HG03378 (cell line): Measurements from ENCODE around the gene OGFR.

Experiments used
- ATAC-seq: cut with Tn5 transposase; IDR thresholded peaks from one replicate; pipeline ENCODE4 v1.9.1; 2021; ENCODE audit warnings: mild to moderate bottlenecking, moderate library complexity; ENCODE audit not compliant: unreplicated experiment

OGFR gene

DNA sequence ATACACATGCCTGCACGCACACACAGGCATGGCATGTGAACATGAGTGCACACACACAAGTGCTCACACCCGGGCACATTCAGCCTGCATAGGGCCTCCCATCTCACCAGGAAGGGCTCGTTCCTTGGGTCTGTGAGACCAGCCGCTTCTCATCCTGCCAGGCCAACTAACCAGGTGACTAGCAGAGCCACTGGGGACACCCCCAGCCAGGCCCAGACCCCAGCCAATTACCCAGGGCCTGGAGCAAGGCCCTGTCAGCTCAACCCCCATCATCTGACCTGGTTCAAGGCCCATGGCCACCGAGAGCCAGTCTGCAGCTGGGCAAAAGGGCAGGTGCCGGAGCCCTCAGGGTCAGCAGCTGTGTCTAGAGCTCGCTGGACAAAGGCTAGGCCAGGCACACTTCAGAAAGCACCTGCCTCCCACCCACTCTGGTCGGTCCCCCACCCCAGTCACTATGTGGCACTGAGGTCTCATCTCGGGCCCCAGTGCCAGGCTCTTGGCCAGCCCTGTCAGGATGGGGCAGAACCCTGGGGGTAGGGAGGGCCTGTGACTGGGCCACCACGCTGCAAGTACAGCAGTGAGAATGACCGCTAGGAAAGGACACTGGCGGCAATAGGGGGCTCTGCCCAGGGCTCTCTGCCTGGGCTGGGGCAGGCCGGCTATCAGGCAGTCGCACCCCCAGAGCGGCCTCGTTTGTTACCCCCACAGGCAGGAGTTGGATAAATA, 35.1 kb upstream of the OGFR start:
- no peak for ATAC-seq

DNA sequence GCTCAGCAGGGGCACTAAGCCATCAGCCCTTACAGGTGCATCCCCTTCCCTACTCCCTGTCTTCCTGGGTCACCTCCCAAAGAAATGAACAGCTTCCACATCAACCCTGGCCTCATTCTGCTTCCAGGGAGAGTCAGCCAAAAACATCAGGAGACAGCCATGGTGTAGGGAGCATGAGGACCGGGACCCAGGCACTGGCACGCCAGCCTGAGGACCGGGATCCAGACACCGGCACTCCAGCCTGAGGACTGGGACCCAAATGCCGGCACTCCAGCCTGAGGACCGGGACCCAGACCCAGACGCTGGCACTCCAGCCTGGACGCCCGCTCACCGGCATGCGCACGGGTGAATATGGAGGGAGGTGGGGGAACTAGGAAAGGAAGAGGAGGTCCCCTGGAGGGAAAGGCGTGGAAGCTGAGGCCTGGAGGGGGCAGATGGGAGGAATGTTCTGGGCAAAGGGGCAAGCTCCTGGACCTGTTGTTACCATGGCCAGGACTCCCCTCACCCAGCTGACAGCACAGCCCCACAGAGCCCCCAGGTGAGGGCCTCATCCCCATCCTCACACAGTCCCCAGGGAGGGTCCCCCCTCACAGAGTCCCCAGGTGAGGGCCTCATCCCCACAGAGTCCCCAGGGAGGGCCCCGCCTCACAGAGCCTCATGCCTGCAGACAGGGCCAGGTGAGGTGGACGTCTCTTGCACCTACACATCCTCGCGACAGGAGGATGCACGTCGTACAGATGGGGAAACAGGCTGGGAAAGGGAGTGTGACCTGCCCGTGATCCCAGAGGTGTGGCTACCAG, 34.3 kb upstream of the OGFR start:
- no peak for ATAC-seq

DNA sequence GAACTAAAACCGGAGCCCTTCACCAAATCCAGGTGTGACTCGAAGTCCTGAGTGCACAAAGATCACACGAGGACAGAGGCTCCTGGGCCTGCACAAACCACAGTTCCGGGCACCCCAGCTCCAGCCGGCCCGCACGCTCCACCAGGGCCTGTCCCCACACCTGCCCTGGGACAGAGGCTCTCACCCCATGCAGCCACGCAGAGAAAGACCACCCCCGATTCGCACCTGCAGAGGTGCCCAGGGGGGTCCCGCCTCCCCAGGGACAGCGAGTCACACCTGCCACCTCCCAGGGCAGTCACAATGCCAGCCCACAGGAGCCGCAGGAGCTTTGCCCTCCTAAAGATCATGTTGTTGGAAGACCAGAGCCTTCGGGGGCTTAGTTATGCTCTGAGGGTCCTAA, 33.7 kb upstream of the OGFR start:
- ATAC-seq, result no peak

DNA sequence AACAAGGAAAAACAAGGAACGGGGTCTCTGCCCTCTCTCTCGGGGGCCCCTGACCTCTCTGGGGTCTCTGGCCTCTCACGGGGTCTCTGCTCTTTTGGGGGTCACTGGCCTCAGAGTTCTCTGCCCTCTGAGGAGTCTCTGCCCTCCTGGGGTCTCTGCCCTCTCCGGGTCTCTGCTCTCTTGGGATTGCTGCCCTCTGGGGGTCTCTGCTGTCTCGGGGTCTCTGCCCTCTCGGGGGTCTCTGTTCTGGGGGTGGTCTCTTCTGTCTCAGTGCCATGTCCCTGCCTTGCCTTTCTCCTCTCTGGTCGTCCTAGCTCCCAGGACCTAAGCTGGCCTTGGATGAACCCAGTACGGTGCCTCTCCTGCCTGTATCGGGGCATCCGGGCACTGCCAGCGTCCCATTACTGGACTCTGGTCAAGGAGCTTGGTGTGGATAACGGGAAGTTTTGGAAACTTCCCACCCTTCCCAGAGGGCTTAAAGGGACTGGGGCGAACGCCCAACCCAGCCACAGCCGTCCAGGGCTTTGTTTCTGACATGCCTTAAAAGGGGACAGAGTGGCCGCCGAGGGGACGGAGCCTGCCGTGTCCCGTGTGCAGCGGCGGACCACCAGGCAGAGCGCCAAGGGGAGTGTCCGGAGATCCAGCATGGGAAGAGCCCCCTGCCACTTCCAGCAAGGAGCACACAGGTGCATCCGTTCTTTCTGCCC, 33.1 kb upstream of the OGFR start:
- ATAC-seq, result no peak

DNA sequence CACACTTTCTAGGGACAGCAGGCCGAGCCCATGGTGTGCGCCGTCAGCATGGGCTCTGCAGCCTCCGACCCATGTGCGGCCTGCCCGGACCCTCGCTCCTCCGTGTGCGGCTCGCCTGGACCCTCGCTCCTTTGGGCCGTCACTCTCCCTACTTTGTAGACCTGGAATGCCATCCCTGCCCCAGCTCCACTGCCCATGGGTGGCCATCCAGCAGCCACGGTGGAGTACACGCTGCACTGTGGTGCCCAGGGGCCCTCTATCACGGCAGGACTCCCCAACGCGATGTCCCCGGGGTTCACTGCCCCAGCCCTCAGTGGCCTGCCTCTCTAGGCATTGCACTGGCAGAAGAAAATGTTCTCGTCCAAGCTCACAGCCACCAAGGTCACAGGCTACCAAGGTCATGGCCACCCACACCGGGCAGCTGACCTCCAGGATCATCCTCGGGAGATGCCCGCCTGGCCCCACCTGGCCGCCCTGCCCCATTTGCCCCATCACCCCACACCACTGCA, 32.5 kb upstream of the OGFR start:
- ATAC-seq, result no peak

DNA sequence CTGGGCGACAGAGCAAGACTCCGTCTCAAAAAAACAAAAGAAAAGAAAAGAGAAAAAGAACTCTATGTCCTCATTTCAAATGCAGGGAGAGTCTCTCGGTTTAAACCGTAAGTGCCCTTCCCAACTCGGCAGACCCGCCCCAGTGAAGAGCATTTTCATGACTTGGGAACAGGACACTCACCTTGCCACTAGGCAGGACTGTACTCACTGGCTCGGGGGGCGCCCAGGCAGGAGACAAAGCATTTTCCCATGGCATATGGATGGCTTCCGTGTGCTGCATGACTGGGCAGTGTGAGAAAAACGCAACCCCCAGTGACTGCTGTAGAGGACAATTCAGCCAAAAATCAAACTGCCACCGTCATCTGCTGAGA, 32.0 kb upstream of the OGFR start:
- ATAC-seq, result no peak

DNA sequence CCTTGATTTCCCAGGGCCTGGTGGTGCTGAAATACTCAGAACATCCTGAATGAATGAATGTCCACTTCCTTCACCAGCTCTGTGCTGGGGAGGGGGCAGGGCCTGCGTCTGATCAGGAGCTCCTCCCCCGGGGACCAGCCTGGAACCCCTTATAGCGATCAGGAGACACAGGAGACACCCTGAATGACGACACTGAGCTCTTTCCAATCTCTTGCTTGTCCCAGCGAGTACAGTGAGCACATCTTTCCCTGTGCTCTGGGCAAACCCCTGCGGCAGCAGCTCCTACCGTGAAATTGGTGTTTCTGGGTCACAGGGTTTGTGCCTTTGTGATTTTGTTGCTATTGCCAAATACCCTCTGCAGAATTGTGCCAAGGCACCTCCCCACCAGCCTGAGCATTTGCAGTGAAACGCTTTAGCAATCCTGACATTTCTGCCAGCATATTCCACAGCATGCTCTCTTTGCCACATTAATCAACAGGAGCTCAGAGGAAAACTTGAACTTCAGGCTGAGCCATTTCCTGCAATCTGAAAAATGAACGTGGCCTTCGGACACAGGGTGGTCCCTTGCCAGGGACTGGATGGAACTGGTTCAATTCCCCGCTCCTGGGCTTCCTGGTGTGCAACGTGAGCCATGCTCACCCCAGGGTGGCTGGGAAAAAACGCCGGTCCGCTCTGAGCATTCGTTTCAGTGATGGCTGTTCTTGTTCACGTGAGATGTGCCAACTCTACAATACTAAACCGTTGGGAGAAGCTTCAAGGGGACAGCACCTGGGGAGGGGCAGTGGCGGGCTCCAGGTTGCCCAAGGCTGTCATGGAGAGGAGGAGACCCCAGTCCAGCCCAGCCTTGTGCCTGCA, 31.4 kb upstream of the OGFR start:
- ATAC-seq, result no peak

DNA sequence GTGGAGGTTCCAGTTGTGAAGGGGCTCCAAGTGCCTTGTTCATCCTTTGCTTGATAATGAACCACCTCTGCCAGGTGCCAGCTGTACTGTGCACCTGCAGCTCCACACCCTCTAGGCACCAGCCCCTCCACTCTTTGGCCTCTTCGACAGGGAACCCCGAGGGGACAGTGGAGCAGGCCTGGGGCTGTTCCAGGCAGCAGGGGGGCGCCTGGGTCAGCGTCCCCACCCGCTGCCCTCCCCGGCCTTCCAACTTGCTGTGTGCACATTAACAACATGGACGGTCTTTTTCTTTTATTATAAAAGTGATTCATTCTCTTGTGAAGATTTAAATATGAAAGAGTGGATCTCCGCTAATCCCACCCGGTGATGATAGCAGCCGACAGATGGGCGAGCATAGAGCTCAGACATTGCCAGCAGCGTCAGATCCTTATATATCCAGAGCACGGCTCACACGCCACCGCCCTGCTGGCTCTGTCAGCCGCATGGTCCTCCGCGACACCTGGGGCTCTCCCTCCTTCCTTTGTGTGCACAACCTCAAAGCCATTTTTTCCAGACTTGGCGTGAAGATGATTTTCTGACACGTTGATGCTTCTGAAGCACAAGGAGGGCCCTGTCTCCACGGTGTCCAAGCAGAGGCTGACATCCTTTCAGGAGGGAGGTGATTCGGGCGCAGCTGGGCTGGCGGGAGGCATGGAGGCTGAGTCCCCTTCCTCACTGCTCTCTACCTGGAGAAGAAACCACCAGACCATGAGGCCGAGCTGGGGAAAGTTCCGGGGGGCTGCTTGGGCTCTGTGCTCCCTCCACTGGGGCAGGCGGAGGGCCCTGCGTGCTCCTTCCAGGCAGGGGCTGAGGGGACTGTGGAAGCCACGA, 30.6 kb upstream of the OGFR start:
- ATAC-seq, result no peak

DNA sequence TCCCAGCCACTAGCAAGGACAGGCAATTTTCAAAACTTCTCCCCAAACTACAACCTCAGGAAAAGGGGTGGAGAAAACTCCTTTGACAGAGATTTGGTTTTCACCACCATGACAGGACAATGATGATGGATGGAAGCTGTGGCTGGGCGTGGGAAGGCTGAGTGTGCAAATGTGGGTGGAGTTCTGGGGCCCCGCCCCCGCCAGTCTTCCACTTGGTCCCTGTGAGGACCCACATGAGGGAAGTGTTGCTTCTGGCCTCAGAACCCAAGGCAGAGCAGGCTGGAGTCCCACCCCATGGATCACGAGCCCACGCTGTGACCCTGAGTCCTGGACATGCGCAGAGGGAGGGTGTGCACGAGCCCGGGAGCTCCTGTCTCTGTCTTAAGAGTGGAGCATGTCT, 29.9 kb upstream of the OGFR start:
- ATAC-seq, result no peak

DNA sequence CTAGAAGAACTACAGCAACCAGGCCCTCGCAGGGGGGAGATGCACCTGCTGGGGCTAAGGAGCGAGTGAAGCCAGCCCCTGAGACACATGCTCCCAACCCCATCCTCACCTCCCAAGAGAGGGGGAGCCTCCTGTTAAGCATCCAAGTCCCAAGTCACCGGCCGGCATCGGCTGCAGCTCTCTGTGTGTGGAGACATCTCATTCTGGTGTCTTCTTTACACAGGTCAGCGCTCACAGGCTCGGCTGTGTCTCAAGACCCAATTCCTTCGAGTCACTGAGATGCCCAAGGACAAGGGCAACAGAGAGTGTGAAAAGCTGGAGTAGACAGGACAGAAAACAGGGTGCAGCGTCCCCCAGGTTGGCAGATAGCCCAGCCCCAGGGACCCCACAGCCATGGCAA, 29.4 kb upstream of the OGFR start:
- ATAC-seq, result no peak

DNA sequence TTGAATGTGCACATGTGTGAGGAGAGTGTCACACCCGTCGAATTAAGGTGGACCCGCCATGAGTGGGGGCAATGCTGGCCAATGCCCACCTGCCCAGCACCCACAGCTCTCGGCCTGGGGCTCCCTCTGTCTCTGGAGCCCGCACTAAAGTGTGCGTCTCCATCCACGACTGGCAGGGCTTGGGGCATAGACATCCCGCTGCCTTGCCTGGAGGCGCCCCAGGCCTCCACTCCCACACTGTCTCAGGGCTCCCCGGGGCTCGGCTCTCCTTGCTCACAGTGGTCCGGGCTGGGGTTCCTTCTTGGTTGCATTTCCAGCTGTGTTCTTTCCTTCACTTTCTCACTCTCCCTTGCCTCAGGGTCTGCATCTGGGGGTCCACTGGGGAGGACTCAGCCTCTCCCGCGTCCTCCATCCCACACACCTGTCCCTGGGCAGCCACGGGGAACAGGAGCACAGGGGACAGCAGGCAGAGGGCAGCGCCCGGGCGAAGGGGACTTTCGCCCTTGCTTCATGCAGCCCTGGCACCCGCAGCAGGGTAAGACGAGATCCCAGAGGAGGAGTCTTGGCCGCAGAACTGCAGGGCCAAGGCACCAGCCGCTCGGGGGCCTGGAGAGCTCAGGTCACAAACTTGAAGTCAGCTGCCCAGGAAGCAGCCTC, 28.5 kb upstream of the OGFR start:
- no peak for ATAC-seq

DNA sequence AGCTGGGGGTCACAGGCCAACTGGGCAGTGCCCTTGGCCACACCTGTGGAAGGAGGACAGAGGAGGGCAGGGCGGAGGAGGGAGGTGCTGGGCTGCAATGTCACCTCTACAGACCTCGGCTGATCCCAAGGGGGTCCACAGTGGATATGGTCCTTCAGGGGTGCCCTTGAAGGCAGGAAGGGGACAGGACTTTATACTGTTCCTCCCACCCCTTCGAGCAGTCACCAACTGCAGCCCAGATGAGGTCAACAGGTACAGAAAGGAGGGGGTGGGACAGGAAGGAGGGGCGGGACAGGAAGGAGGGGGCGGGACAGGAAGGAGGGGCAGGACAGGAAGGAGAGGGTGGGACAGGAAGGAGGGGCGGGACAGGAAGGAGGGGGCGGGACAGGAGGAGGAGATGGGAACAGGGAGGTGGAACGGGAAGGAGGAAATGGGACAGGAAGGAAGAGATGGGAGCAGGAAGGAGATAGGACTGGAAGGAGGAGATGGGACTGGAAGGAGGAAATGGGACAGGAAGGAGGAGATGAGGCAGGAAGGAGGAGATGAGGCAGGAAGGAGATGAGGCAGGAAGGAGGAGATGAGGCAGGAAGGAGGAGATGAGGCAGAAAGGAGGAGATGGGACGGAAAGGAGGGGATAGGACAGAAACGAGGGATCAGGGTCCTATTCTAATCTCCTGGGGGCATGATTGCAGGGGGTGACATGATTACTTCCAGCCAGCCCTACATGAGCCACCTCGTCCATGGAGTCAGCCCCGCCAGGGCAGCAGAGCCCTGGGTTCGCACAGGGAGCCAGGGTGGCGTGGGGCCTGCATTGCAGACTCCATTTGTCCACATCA, 27.7 kb upstream of the OGFR start:
- no peak for ATAC-seq

DNA sequence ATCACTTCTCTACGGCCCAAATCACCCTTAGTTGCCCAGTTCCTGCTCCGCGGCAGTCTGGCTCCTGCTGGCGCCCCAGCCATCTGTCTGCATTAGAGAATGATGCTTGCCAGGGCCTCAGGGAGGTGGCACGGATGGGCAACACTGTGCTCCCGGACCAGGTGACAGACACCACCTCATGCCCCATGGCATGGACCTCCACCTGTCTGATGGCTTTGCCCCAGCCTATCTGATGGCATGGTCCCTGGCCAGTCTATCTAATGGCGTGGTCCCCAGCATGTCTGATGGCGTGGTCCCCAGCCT, 27.2 kb upstream of the OGFR start:
- ATAC-seq, result no peak

DNA sequence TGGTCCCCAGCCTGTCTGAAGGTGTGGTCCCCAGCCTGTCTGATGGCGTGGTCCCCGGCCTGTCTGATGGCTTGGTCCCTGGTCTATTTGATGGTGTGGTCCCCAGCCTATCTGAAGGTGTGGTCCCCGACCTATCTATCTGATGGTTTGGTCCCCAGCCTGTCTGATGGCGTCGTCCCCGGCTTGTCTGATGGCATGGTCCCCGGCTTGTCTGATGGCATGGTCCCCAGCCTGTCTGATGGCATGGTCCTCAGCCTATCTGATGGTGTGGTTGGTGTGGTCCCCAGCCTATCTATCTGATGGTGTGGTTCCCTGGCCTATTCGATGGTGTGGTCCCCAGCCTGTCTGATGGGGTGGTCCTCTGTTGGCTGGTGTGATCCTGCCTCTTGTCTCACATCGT, 26.6 kb upstream of the OGFR start:
- ATAC-seq, result no peak

DNA sequence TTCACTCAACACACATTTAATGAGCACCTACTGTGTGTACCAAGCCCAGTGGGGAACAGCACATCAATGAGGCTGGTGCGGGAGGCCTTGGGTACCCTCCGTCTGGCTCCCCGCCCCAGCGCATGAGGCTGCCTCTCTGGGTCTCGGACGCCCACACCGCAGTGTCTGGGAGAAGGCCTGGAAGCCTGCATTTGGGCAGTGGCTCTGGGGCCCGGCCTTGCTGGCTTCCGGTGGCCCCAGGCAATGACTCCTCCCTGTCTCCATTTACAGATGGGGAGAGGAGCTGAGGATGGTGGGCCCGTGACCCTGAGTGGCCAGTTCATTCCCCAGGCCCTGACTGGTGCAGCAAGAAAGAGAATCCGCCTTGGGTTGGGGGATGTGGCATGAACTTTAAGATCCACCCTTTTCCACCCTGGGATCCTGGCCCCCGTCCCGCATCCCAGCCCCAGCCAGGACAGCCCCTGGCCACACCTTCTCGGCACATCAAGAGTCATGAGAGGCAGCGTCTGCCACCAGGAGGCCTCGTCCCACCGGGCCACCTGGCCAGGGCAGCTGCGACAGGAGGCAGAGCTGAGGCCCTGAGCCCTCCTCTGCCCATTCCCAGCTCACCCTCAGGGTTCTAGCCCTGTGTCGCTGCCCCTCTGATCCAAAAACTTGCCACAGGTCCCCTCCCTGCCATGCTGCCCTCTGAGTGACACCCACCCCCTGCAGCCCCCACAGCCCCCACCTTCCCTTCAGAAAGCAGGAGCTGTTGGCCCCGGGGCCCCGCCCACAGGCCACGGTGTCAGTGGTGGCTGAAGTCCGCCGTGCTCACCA, 25.8 kb upstream of the OGFR start:
- ATAC-seq, result no peak

DNA sequence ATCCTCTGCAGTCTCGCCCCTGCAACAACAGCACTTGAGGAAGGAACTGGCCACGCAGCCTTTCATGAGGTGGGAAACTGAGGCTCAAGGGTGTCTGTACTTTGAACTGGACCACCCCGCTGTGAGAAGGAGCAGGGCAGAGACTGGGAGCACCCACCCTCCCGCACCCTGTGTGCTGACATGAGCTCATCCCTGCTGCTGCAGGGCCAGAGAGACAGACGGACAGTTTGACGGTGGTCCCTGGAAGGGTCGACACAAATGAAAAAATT, 25.3 kb upstream of the OGFR start:
- no peak for ATAC-seq

DNA sequence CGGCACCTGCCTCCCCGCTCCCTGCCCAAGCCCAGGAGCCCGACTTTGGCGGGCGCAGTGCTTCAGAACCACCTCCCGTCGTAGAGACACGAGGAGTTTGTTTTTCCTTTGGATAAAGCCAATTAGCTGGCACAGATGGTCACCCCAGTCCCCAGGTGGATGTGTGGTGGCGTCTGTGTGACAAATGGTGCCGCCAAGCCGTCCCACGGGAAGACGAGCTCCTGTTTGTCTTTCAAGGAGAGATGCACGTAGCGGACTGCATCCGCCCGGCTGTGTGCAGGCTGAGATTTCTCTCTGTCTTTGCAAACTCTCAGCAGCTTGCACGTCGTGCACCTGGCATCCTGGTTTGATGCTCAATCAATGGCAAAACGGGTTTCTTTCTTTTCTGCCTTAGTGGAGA, 24.4 kb upstream of the OGFR start:
- ATAC-seq, result no peak

DNA sequence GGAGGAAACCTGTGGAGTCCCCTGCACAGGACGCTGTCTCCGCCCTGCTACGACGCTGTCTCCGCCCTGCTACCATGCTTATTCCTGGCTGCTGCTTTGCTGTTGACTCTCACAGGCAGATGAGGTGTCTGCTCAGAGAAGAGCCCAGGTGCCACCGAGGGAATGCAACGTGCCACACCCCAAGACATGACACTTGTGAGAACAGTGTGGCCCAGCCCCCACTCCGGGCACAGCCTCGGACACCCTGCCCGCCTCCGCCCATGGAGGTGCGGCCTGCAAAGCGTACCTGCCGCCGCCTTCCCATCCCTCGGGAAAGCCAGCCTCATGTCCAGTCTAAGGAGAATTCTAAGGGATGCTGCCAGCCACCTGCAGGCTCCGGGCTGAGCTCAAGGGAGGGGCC, 23.9 kb upstream of the OGFR start:
- no peak for ATAC-seq
